Measurements from ENCODE around the gene MNAT1.
"Not testable (repeated sequence)": the region's sequence is repeated elsewhere in the genome, so short reads cannot be mapped to it uniquely, and the experiment has no call there.

MNAT1 gene

DNA sequence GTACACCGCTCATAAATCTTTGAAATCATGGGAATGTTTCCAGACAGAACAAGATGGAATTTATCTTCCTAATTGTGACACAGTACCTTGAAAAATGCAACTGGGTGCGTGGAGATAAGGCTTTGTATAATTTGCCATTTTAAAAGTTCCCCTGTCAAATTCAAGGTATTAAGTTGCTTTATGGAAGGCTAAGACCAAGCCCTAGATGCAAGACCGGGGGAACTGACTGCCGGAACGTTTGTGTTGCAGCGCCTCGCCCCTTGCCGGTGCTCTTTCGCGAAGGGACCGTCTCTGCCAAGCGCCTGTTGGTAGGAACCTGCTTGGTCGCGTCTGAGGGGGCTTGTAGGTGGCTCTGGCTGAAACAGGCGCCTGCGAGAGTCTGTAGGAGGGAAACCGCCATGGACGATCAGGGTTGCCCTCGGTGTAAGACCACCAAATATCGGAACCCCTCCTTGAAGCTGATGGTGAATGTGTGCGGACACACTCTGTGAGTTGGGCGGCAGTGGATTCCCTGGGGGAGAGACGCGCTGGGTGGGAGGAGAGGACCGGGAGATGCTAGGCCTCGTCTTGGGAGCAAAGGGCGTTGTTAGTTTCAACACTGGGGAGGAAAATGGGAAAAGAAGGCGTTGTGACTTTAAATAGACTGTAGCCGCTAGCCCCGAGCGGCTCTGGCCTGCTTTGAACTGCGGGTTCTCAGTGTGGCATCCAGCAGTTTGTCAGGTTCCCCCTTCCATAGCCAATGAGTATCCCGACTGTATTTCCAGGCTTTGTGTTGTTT lies at the start of gene MNAT1:
TSS of gene MNAT1 (plus strand) at position 297 of the 778 bp plus-strand sequence. CDS start at position 399, 102 bp downstream.
- DNase-seq, result peak; percentile 68

DNA sequence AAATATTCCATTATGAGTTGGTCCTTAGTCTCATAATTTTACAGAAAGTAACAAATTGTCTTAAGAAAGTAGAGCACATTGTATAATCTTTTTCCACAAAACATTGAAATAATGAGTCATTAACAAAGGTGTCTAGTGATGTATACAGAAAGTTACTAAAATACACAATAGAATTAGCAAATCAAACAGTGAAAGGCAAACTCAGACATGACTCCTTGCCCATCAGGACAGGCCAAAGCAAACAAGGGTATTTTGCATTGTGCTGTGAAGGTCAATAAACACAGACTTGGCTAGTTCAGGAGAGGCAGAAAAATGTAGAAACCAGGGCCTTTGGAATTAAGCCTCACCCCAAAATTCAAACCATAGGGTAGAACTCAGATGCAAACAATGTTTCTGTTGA lies 47.7 kb upstream of the MNAT1 start:
- DNase-seq, result no peak

DNA sequence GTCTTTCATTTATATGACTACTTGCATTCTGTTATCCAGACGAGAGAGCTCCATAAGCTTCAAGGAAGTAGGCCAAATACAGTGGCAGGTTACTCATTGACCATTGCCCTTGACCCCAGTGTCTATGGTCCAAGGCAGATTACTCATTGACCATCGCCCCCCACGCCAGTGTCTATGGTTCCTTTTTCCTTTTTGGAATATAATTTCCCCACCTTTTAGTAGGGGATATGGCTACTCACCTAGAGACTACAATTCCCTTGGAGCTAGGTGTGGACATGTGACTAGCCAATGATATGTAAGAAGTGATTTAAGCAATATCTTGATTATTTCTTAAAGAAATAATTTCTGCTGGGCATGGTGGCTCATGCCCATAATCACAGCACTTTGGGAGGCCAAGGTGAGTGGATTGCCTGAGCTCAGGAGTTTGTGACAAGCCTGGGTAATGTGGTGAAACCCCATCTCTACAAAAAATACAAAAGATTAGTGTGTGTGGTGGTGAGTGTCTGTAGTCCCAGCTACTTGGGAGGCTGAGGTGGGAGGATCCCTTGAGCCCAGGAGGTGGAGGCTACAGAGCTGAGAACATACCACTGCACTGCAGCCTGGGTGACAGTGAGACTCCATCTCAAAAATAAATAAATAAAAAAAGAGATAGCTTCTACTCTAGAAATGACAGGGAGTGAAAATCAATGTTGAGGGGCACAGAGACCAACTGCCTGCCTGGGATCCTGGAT lies 43.0 kb upstream of the MNAT1 start:
- DNase-seq, result no peak

DNA sequence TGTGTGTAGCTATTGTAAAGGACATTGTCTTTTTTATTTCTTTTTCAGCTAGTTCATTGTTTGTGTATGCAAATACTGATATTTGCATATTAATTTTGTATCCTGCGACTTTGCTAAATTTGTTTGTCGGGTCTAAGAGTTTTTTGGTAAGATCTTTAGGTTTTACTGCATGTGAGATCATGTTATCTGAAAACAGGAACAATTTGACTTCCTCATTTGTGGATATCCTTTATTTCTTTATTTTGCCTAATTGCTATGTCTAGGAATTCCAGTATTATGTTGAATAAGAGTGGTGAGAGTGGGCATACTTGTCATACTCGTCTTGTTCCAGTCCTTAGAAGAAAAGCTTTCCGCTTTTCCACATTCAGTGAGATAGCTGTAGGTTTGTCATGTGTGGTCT lies 39.2 kb upstream of the MNAT1 start:
- no peak for DNase-seq

DNA sequence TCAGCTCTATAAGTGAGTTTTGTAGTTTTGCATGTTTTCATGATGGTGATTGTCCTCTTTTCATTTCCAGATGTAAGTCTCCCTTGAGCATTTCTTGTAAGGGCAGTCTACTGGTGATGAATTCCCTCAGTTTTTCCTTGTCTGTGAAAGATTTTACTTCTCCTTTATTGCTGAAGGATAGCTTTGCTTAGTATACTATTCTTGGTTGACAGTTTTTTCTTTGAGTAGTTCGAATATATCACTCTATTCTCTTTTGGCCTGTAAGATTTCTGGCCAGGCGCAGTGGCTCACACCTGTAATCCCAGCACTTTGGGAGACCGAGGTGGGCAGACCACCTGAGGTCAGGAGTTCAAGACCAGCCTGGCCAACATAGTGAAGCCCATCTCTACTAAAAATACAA lies 34.0 kb upstream of the MNAT1 start:
- no peak for DNase-seq

DNA sequence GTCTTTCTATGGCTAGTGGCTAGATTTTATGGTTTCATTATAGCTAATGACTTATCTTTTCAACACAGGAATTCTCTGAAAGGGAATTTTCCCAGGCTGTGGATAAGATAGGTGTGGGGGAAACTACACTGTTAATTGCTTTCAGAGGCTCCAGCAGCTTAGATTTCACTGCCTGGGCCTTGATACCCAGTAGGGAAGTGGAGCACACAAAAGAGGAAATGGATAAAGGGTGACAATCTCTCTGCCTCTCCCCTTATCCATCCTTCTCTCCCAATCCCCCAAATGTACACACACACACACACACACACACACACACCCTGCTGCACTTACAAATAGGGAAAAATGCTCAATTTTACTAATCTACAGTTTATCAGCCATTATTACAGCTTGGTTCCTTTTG lies 29.5 kb upstream of the MNAT1 start:
- no peak for DNase-seq

DNA sequence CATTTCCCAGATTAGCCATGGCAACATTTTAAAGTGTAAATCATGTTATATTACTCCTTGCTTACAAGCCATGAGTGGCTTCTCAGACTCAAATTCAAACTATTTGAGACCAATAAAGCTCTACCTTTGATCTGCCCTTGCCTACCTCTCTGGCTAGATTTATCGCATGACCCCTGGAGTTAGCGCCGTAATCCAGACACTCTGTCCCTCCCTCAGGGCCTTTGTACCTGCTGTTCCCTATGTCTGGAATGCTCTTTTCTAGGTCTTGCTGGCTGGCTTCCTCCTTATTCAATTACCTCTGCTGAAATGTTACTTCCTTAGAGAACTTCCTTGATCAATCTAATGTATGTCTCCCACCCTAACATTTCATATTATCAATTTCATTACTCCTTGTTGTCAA lies 26.7 kb upstream of the MNAT1 start:
- DNase-seq, result no peak

DNA sequence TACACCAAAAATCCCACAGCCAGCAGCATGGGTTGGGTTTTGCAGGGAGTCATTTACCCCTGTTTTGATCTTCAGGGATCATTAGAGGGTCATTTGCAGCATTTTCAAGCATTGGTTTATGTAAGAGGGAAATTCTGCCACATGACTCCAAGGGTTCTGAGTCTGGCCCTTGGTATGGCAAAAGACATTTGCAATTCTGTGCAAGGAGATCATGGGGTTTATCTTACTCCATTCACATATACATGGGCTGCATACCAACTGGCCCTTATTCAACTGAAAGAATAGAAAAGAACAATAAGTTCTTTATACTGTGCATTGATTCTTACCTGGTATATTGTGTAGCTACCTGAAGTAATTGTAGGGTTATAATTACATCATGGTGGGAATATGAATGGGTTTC lies 24.1 kb upstream of the MNAT1 start:
- DNase-seq, result no peak

DNA sequence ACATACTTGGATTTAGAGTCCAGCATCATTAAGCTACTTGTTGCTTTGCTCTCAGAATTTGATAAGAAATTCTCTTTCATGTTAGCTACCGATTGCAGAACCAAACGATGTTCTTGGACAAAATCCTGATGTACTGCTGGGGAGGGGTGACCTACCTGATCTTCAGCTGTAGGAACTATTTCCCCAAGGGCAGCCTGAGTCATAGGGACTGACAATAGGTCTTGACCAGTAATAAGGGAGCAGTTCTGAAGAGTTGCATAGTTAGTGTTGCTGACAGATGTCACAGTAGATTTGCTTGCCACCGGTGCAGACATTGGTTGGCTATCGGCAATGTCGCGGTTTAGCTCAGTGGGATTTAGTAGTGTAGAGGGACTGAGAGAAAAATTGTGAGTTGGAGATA lies 21.0 kb upstream of the MNAT1 start:
- no peak for DNase-seq

DNA sequence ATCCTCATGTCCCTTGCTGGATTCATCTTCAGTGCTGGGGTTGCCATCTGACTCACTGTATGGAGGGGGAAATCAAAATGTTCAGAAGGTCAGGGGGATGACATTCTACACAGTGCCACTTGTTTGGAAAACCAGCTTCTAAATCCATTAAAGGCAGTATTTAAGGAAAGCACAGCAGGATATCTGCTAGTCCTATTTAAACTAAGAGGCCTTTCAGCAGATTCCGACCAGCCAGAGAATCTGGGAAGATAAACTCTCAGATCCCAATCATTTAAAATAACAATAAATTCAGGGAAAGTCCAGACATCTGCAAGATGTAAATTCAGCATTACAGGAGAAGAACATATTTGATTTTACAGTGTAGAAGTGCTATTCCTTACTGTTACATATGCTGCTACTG lies 14.2 kb upstream of the MNAT1 start:
- DNase-seq, result no peak

DNA sequence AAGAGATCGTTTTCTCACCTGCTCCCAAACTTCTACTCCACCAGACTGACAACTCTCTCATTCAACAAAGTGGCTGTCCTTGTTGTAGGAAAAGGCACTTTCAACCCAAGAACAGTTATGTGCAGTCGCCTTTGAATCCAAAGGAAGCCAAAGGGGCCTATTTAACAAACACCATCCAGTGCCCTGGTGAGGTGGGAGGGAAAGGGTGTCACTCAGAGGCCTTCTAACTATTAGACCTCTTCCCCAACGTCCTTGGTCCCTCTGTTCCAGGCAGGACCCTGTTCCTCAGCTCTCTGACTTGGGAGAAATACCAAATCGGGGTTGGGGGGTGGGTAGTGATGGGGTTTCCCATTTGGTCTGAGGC lies 13.6 kb upstream of the MNAT1 start:
- DNase-seq, result no peak

DNA sequence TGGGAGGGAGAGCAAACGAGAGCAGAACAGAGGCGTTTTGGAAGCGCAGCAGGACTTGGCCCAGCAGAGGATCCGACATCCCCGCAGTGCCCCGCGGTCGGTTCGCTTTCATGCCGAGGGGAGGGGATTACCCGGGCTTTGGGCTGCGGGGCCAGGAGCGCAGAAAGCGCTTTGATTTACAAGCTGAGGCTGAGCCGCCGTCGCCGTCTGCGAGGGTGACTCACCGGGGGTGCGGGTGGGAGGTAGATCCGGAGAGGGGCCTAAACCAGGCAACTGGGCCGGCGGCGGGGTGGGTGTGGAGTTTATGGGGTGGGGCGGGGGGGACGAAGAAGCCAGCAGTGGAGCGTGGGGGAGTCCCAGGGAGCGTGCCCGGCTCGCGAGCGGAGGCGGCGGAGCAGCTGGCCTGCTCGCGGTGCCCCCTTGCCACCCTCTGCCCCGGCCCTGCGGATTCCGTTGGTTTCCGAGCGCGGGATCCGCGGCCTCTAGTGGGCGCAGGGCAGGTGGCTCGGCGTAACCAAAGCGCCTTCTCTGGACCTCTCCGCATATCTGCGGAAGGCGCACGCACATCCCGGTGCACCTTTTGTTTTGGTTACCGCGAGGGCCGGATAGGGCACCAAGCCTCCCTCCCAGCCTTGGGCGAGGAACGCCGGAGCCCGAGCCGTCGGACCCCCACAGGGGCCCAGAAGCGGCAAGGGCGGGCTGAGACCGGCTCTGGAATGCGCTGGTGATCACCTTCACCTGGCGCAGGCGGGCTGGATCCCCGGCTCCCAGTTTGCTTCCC lies 13.0 kb upstream of the MNAT1 start:
- DNase-seq, result peak; percentile 22

DNA sequence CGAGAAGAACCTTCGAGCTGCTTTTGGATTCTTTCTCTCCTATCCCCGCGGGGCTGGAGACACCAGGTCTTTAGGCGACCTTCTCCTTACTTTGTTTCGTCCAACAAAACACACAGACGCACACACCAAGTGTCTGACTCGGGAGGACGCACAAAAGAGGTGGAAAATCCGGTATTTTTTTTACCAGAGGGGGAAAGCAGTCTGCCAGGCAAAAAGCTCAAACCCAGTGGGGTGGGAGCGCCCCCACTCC lies 12.5 kb upstream of the MNAT1 start:
- no peak for DNase-seq

DNA sequence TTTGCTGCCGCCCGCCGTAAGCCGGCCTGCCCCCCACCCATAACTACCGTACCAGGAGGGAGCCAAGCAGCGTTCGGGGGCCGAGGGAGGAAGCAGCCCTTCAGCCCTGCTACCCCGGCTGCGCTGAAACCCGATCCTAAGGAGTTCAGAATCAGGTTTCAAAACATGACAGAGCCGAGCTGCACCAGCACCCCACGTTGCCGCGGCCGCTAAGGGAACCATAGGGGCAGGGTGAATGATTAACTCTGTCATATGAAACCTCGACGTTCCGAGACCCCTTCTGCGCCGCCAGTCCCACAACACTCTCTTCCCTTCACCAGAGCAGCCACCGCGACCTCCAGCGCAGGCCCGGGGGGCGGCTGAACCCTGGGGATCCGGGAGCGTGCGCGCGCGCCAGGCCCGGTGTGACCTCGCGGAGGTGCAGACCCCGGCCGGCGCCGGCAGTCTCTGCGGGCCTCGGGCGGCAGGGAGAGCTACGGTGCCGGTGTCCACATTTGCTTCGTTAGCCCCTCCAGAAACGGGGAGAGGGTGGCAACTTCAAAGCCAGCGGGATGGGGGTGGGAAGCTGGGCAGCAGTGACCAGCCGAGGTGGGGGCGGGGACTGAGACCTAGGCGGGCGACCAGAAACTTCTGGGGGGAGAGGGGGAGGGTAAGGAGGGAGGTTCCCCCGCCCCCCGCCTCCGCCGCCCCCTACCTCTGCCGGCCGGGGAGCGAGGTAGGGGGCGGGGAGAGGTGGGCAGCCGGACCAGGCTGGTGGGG lies 12.0 kb upstream of the MNAT1 start:
- DNase-seq, result peak; percentile 59

DNA sequence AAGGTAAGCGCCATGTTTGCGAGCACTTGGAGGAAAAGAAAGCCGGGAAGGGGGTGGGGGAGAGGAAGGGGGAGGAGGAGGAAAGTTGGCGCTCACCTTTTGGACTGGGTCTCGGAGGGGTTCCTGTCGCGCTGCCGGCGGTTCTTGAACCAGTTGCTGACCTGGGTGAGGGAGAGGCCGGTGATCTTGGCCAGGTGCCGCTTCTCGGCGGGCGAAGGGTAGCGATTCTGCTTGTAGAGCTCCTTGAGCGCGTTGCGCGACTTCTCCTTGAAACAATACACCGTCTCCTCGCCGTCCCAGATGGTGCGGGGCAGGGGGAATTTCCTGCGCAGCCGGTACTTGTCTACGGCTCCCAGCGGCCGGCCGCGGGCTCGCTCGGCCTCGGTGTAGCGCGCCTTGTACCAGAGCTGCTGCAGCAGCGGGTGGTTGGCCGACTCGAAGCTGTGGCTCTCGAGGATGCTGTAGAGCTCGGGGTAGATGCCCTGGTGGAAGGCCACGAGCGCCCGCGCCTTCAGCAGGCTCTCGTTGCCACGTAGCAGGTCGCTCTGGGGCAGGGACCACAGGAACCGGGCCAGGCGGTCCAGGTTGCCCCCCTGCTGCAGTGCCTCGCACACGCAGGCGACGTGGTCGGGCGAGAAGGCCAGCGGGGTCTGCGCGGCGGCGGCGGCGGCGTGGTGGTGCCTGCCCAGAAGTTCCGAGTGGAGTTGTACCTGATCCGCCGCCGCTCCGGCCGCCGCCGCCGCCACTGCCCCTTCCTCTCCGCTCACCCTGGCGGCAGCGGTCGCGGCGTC lies 11.2 kb upstream of the MNAT1 start:
- peak; percentile 11 for DNase-seq

DNA sequence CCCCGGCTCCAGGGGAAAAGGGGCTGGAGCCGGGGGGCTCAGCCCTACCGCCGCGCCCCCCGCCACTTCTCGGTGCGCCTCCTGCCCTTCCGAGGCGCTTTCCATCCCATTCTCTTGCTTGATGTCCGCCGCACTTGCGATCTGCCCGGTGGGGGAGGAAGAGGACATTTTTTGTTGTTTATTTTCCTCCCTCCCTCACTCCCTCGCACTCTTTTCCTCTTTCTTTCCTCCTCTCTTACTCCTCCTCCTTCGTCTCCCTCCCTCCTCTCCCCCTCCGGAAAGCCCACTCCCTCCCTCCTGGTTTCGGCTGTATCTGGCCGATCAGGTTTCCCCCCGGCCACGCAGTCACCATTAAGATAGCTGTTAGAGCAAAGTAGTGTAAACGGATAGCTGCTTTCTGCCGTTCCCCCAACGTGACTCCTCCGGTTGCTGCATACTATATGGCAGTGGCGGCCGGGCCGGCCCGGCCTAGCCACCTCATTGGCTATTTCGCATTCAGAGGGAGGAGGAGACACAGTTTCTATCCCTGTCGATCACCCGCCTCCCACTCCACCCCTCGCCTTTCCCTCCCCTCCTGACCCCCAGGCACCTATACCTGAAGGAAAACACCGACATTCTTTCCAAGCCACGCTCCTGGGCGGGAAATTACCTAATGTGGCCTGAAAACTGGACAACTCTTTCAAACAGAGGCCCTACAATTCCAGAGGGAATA lies 10.5 kb upstream of the MNAT1 start, which contains the start of gene SIX4:
TSS of gene SIX4 (minus strand) at position 445 of the 712 bp plus-strand sequence. CDS start at position 168, 277 bp downstream.
- DNase-seq, result peak; percentile 94

DNA sequence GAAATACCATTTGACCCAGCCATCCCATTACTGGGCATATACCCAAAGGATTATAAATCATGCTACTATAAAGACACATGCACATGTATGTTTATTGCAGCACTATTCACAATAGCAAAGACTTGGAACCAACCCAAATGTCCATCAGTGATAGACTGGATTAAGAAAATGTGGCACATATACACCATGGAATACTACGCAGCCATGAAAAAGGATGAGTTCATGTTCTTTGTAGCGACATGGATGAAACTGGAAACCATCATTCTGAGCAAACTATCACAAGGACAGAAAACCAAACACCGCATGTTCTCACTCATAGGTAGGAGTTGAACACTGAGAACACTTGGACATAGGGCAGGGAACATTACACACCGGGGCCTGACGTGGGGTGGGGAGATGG lies 3.3 kb upstream of the MNAT1 start:
- not testable (repeated sequence) for DNase-seq

DNA sequence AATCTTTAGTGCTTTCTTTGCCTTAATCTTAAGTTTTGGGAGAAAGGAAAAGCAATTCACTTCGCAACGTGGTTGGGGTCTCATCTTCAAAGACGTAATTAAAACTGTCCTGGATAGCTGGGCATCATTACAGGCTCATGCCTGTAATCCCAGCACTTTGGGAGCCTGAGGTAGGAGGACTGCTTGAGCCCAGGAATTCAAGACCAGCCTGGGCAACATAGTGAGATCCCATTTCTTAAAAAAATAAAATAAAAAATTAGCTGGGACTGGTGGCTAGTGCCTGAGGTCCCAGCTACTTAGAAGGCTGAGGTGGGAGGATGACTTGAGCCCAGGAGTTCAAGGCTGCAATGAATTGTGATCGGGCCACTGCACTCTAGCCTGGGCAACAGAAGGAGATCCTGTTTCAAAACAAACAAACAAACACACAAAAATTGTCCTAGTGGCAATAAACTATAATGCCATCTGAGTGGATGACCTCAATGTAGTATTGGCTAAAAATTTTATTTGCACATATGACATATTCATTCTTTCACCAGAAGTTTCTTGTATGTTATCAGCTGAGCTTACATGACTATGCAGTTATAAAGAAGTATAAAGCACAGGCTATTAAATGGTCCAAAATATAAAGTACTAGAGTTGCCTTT lies 1.6 kb upstream of the MNAT1 start:
- no peak for DNase-seq

DNA sequence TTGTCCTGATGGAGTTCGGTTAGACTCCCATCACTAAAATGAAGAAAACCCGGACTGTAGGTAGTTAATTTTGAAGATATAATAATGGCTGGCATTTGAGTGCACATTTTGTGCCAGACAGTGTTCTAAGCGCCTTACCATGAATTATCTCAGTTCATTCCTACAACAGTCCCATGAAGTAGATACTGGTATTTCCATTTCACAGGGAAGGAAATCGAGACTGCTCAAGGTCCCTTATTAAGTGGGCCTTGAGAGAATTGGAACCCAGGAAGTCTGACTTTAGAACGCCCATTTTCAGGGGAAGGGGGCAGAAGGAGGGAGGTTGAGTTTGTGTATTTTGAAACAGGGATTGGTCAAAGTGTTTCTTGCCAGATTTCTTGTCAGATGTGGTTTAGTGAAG lies 855 bp downstream of the MNAT1 start:
- no peak for DNase-seq

DNA sequence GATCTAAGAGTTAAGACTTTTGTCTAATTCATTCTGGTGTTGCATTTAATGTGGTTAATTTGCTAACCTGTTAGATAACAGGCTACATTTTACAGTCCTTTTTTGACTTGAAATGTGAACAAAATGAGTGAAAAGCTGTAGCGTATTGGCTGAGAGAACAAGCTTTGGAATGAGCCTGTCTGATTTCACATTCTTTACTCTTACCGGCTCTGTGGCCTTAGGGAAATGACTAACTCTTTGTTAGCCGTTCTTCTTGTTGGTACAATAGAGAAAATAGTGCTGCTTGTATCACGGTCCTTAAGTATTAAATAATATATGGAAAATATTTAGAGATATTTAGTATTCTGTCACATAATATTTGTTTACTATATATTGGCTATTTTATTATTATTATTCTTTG lies 1.9 kb downstream of the MNAT1 start:
- no peak for DNase-seq

DNA sequence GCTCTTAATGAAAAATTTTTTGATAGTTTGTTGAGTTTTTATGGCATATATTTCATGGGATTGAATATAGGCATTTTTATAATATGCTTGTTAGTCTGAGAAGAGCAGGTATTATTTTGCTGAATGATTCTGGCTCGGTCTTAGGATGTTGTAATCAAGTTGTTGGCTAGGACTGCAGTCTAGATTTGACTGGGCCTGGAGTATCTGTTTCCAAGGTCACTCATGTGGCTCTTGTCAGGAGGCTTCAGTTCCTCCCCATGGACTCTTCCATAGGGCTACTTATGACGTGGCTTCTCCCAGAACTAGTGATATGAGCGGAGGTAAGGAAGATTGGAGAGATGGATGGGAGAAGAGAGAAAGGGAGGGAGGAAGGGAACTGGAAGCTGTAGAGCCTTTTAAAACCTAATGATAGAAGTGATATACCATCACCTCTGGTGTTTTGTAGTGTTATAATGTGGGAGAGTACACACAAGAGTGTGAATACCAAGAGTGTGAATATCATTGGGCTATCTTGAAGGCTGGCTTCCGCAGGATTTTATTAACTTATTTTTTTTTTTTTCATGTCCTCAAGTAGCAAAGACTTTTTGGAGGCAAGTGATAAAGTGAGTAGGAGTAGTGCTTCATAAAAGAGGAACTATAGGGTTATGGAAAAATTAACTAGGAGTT lies 4.4 kb downstream of the MNAT1 start:
- no peak for DNase-seq
